ENCODE measurements around the gene ADGRL2.

ADGRL2 gene

GRCh38 chr1:81834921-81835698 lies 34.4 kb downstream of the ADGRL2 start:
- H3K4me3 ChIP-seq (ENCODE audit: low read depth, low read length): no peak overlapping the region
- ChIA-PET CTCF (no interaction called here), POLR2A (interaction anchor here (0.8 kb wide), 1 partner anchor 34 kb away, joined by 3 read pairs; the partner anchor contains the start of gene ADGRL2)
- no peaks in the 10 kb centered on the region for H3K36me3 ChIP-seq (ENCODE audit: control insufficient read depth in 2 of 2, insufficient read depth in 1 of 2, low read length in 2 of 2)
- H3K9me3 ChIP-seq (ENCODE audit: control insufficient read depth, insufficient read depth, low read depth, low read length): no peaks in the 10 kb centered on the region
- TF ChIP-seq ZNF600 (tag by site-specific recombination; IDR thresholded peaks at IDR 0.05) (no peak), ZBTB17 (tag by site-specific recombination; IDR thresholded peaks at IDR 0.05) (0 out of 2 replicates have a peak, but pooled peaks have one; percentile 44), PRDM1 (tag by site-specific recombination; IDR thresholded peaks at IDR 0.05) (peak; percentile 66; the same call in 1 of the 2 replicates)
- H3K27ac ChIP-seq (ENCODE audit: extremely low read depth, low read depth, low read length): no peak overlapping the region; the same call in 1 of the 2 replicates
- peaks cover 49% of the 10 kb centered on the region for H3K4me1 ChIP-seq (ENCODE audit: control insufficient read depth, insufficient read depth, low read length)

GRCh38 chr1:81836007-81836626 lies 35.4 kb downstream of the ADGRL2 start:
- no peaks in the 10 kb centered on the region for H3K9me3 ChIP-seq (ENCODE audit: control insufficient read depth, insufficient read depth, low read depth, low read length)
- POLR2A ChIA-PET: interaction anchor here (0.8 kb wide), 1 partner anchor 35 kb away, joined by 3 read pairs; the partner anchor contains the start of gene ADGRL2
- peak; percentile 65 for TF ChIP-seq ZNF629 (tag by site-specific recombination; IDR thresholded peaks at IDR 0.05)
- TF ChIP-seq ZNF560 (tag by site-specific recombination; IDR thresholded peaks at IDR 0.05; ENCODE audit: borderline replicate concordance): no peak
- TF ChIP-seq WT1 (tag by site-specific recombination; IDR thresholded peaks at IDR 0.05): peak; percentile 87
- TF ChIP-seq ZBTB17 (tag by site-specific recombination; IDR thresholded peaks at IDR 0.05): peak; percentile 33; the same call in 1 of the 2 replicates
- TF ChIP-seq ZNF600 (tag by site-specific recombination; IDR thresholded peaks at IDR 0.05): peak; percentile 65
- no peak for TF ChIP-seq ZNF239 (tag by site-specific recombination; IDR thresholded peaks at IDR 0.05)
- TF ChIP-seq ZNF398 (tag by site-specific recombination; IDR thresholded peaks at IDR 0.05): peak; percentile 74
- no peak for TF ChIP-seq ZSCAN16 (tag by site-specific recombination; IDR thresholded peaks at IDR 0.05)
- TF ChIP-seq ZNF362 (tag by site-specific recombination; IDR thresholded peaks at IDR 0.05): peak; percentile 51; the same call in 1 of the 2 replicates
- TF ChIP-seq ZNF366 (tag by site-specific recombination; conservative IDR thresholded peaks at IDR 0.05): peak; percentile 80
- TF ChIP-seq ZNF510 (tag by site-specific recombination; IDR thresholded peaks at IDR 0.05; ENCODE audit: insufficient replicate concordance): peak; percentile 58
- 0 out of 2 replicates have a peak, but pooled peaks have one; percentile 16 for TF ChIP-seq ZSCAN30 (tag by site-specific recombination; IDR thresholded peaks at IDR 0.05)
- 0 out of 2 replicates have a peak, but pooled peaks have one; percentile 12 for TF ChIP-seq PRDM10 (tag by site-specific recombination; IDR thresholded peaks at IDR 0.05)
- TF ChIP-seq ZFP37 (tag by site-specific recombination; IDR thresholded peaks at IDR 0.05): 0 out of 2 replicates have a peak, but pooled peaks have one; percentile 14
- TF ChIP-seq ZNF18 (tag by site-specific recombination; IDR thresholded peaks at IDR 0.05): no peak
- TF ChIP-seq PRDM1 (tag by site-specific recombination; IDR thresholded peaks at IDR 0.05): peak; percentile 35; the same call in 1 of the 2 replicates
- TF ChIP-seq ZNF155 (tag by site-specific recombination; IDR thresholded peaks at IDR 0.05): no peak
- peak; percentile 88 for TF ChIP-seq ATF2 (tag by site-specific recombination; IDR thresholded peaks at IDR 0.05; ENCODE audit: low read depth)
- TF ChIP-seq MEIS1 (CRISPR knock-in tag; IDR thresholded peaks at IDR 0.05; ENCODE audit: borderline replicate concordance): no peak

More at GRCh38 chr1:81836007-81836626, 35.4 kb downstream of the ADGRL2 start:
- peaks cover 49% of the 10 kb centered on the region for H3K4me1 ChIP-seq (ENCODE audit: control insufficient read depth, insufficient read depth, low read length)
- CTCF ChIA-PET: no interaction called here
- no peak overlapping the region for H3K4me3 ChIP-seq (ENCODE audit: low read depth, low read length)
- no peaks in the 10 kb centered on the region for H3K36me3 ChIP-seq (ENCODE audit: control insufficient read depth in 2 of 2, insufficient read depth in 1 of 2, low read length in 2 of 2)
- no peak overlapping the region for H3K27ac ChIP-seq (ENCODE audit: extremely low read depth, low read depth, low read length)
